Measurements from ENCODE around the gene ADGB. TPM values are rescaled to one million over a fixed set of nuclear protein-coding genes. Genes with fewer than 3 reads are reported as not detected.

ADGB gene
- total and polyA plus RNA-seq, 2 donors, result 0.18 to 0.24 TPM

- DNase-seq (ENCODE audit: low read depth in 6 of 9, low spot score in 9 of 9), result no peak
- Histone ChIP-seq H3K9me3 (ENCODE audit: control insufficient read depth in 2 of 2, insufficient read depth in 1 of 2, low read length in 1 of 2) (no peaks in the 10 kb centered on the region), H3K4me1 (ENCODE audit: control insufficient read depth in 2 of 2, insufficient read depth in 2 of 2, low read length in 2 of 2) (peaks cover 0 to 6% of the 10 kb centered on the region in 2 donors), H3K27ac (ENCODE audit: low read depth in 1 of 2, low read length in 1 of 2) (no peak overlapping the region), H3K4me3 (ENCODE audit: low read length in 2 of 2) (no peak overlapping the region), H3K36me3 (ENCODE audit: control insufficient read depth in 2 of 2, insufficient read depth in 2 of 2, low read length in 1 of 2) (no peaks in the 10 kb centered on the region), H3K27me3 (ENCODE audit: control insufficient read depth in 2 of 2, insufficient read depth in 1 of 2, low read length in 1 of 2) (no peaks in the 10 kb centered on the region)
- 82% methylated on average over 5 of the region's 5 CpGs for WGBS
Measured at GRCh38 chr6:146857980-146858347, 259.2 kb downstream of the ADGB start.

GRCh38 chr6:146859206-146859605, 260.4 kb downstream of the ADGB start:
- Histone ChIP-seq H3K4me1 (ENCODE audit: control insufficient read depth in 2 of 2, insufficient read depth in 2 of 2, low read length in 2 of 2) (peaks cover 0 to 6% of the 10 kb centered on the region in 2 donors), H3K4me3 (ENCODE audit: low read length in 2 of 2) (no peak overlapping the region)
- over 99% methylated on average over 4 of the region's 4 CpGs for WGBS

GRCh38 chr6:146859795-146860495, 261.2 kb downstream of the ADGB start:
- no peak for DNase-seq (ENCODE audit: low read depth in 6 of 9, low spot score in 9 of 9)
- no peaks in the 10 kb centered on the region for H3K9me3 ChIP-seq (ENCODE audit: control insufficient read depth in 2 of 2, insufficient read depth in 1 of 2, low read length in 1 of 2)
- no peaks in the 10 kb centered on the region for H3K27me3 ChIP-seq (ENCODE audit: control insufficient read depth in 2 of 2, insufficient read depth in 1 of 2, low read length in 1 of 2)
- no peak overlapping the region for H3K27ac ChIP-seq (ENCODE audit: low read depth in 1 of 2, low read length in 1 of 2)
- peaks cover 0 to 6% of the 10 kb centered on the region in 2 donors for H3K4me1 ChIP-seq (ENCODE audit: control insufficient read depth in 2 of 2, insufficient read depth in 2 of 2, low read length in 2 of 2)
- 84% methylated on average over 3 of the region's 3 CpGs for WGBS
- no peaks in the 10 kb centered on the region for H3K36me3 ChIP-seq (ENCODE audit: control insufficient read depth in 2 of 2, insufficient read depth in 2 of 2, low read length in 1 of 2)
- no peak overlapping the region for H3K4me3 ChIP-seq (ENCODE audit: low read length in 2 of 2)

More at GRCh38 chr6:146859206-146859605, 260.4 kb downstream of the ADGB start:
- Histone ChIP-seq H3K27me3 (ENCODE audit: control insufficient read depth in 2 of 2, insufficient read depth in 1 of 2, low read length in 1 of 2) (no peaks in the 10 kb centered on the region), H3K27ac (ENCODE audit: low read depth in 1 of 2, low read length in 1 of 2) (no peak overlapping the region), H3K9me3 (ENCODE audit: control insufficient read depth in 2 of 2, insufficient read depth in 1 of 2, low read length in 1 of 2) (no peaks in the 10 kb centered on the region), H3K36me3 (ENCODE audit: control insufficient read depth in 2 of 2, insufficient read depth in 2 of 2, low read length in 1 of 2) (no peaks in the 10 kb centered on the region)
- DNase-seq (ENCODE audit: low read depth in 6 of 9, low spot score in 9 of 9), result no peak

GRCh38 chr6:146860583-146860982, 261.8 kb downstream of the ADGB start:
- 94% methylated on average over 2 of the region's 2 CpGs for WGBS
- H3K4me3 ChIP-seq (ENCODE audit: low read length in 2 of 2), result no peak overlapping the region
- H3K9me3 ChIP-seq (ENCODE audit: control insufficient read depth in 2 of 2, insufficient read depth in 1 of 2, low read length in 1 of 2), result no peaks in the 10 kb centered on the region
- H3K27ac ChIP-seq (ENCODE audit: low read depth in 1 of 2, low read length in 1 of 2), result no peak overlapping the region
- no peaks in the 10 kb centered on the region for H3K27me3 ChIP-seq (ENCODE audit: control insufficient read depth in 2 of 2, insufficient read depth in 1 of 2, low read length in 1 of 2)
- H3K4me1 ChIP-seq (ENCODE audit: control insufficient read depth in 2 of 2, insufficient read depth in 2 of 2, low read length in 2 of 2), result peaks cover 0 to 6% of the 10 kb centered on the region in 2 donors
- DNase-seq (ENCODE audit: low read depth in 6 of 9, low spot score in 9 of 9), result no peak
- no peaks in the 10 kb centered on the region for H3K36me3 ChIP-seq (ENCODE audit: control insufficient read depth in 2 of 2, insufficient read depth in 2 of 2, low read length in 1 of 2)

- H3K27me3 ChIP-seq (ENCODE audit: control insufficient read depth in 2 of 2, insufficient read depth in 1 of 2, low read length in 1 of 2), result no peaks in the 10 kb centered on the region
- H3K4me3 ChIP-seq (ENCODE audit: low read length in 2 of 2), result no peak overlapping the region
- H3K27ac ChIP-seq (ENCODE audit: low read depth in 1 of 2, low read length in 1 of 2), result no peak overlapping the region
- no peaks in the 10 kb centered on the region for H3K9me3 ChIP-seq (ENCODE audit: control insufficient read depth in 2 of 2, insufficient read depth in 1 of 2, low read length in 1 of 2)
- DNase-seq (ENCODE audit: low read depth in 6 of 9, low spot score in 9 of 9), result no peak
- 96% methylated on average over 3 of the region's 3 CpGs for WGBS
- peaks cover 0 to 6% of the 10 kb centered on the region in 2 donors for H3K4me1 ChIP-seq (ENCODE audit: control insufficient read depth in 2 of 2, insufficient read depth in 2 of 2, low read length in 2 of 2)
- no peaks in the 10 kb centered on the region for H3K36me3 ChIP-seq (ENCODE audit: control insufficient read depth in 2 of 2, insufficient read depth in 2 of 2, low read length in 1 of 2)
Measured at GRCh38 chr6:146861029-146861563, 262.3 kb downstream of the ADGB start.

- H3K27me3 ChIP-seq (ENCODE audit: control insufficient read depth in 2 of 2, insufficient read depth in 1 of 2, low read length in 1 of 2), result no peaks in the 10 kb centered on the region
- DNase-seq (ENCODE audit: low read depth in 6 of 9, low spot score in 9 of 9), result no peak
- H3K9me3 ChIP-seq (ENCODE audit: control insufficient read depth in 2 of 2, insufficient read depth in 1 of 2, low read length in 1 of 2), result no peaks in the 10 kb centered on the region
- H3K27ac ChIP-seq (ENCODE audit: low read depth in 1 of 2, low read length in 1 of 2), result no peak overlapping the region
- no peaks in the 10 kb centered on the region for H3K36me3 ChIP-seq (ENCODE audit: control insufficient read depth in 2 of 2, insufficient read depth in 2 of 2, low read length in 1 of 2)
- 97% methylated on average over 3 of the region's 3 CpGs for WGBS
- H3K4me3 ChIP-seq (ENCODE audit: low read length in 2 of 2), result no peak overlapping the region
- H3K4me1 ChIP-seq (ENCODE audit: control insufficient read depth in 2 of 2, insufficient read depth in 2 of 2, low read length in 2 of 2), result peaks cover 0 to 6% of the 10 kb centered on the region in 2 donors
Measured at GRCh38 chr6:146861716-146862115, 262.9 kb downstream of the ADGB start.

- H3K36me3 ChIP-seq (ENCODE audit: control insufficient read depth in 2 of 2, insufficient read depth in 2 of 2, low read length in 1 of 2), result no peaks in the 10 kb centered on the region
- 98% methylated on average over 4 of the region's 4 CpGs for WGBS
- H3K4me1 ChIP-seq (ENCODE audit: control insufficient read depth in 2 of 2, insufficient read depth in 2 of 2, low read length in 2 of 2), result peaks cover 0 to 6% of the 10 kb centered on the region in 2 donors
- no peaks in the 10 kb centered on the region for H3K9me3 ChIP-seq (ENCODE audit: control insufficient read depth in 2 of 2, insufficient read depth in 1 of 2, low read length in 1 of 2)
- H3K4me3 ChIP-seq (ENCODE audit: low read length in 2 of 2), result no peak overlapping the region
- no peak overlapping the region for H3K27ac ChIP-seq (ENCODE audit: low read depth in 1 of 2, low read length in 1 of 2)
- H3K27me3 ChIP-seq (ENCODE audit: control insufficient read depth in 2 of 2, insufficient read depth in 1 of 2, low read length in 1 of 2), result no peaks in the 10 kb centered on the region
- DNase-seq (ENCODE audit: low read depth in 6 of 9, low spot score in 9 of 9), result no peak
Measured at GRCh38 chr6:146862508-146862919, 263.7 kb downstream of the ADGB start.

- no peak overlapping the region for H3K27ac ChIP-seq (ENCODE audit: low read depth in 1 of 2, low read length in 1 of 2)
- H3K4me3 ChIP-seq (ENCODE audit: low read length in 2 of 2), result no peak overlapping the region
- WGBS, result 84% methylated on average over 4 of the region's 4 CpGs
- H3K36me3 ChIP-seq (ENCODE audit: control insufficient read depth in 2 of 2, insufficient read depth in 2 of 2, low read length in 1 of 2), result no peaks in the 10 kb centered on the region
- no peaks in the 10 kb centered on the region for H3K27me3 ChIP-seq (ENCODE audit: control insufficient read depth in 2 of 2, insufficient read depth in 1 of 2, low read length in 1 of 2)
- no peaks in the 10 kb centered on the region for H3K9me3 ChIP-seq (ENCODE audit: control insufficient read depth in 2 of 2, insufficient read depth in 1 of 2, low read length in 1 of 2)
- no peaks in the 10 kb centered on the region for H3K4me1 ChIP-seq (ENCODE audit: control insufficient read depth in 2 of 2, insufficient read depth in 2 of 2, low read length in 2 of 2)
- no peak for DNase-seq (ENCODE audit: low read depth in 6 of 9, low spot score in 9 of 9)
Measured at GRCh38 chr6:146864300-146864699, 265.5 kb downstream of the ADGB start.

- WGBS, result 89% methylated on average over 2 of the region's 2 CpGs
Measured at GRCh38 chr6:146864885-146865284, 266.1 kb downstream of the ADGB start.

More at GRCh38 chr6:146864885-146865284, 266.1 kb downstream of the ADGB start:
- DNase-seq (ENCODE audit: low read depth in 6 of 9, low spot score in 9 of 9), result no peak
- Histone ChIP-seq H3K27me3 (ENCODE audit: control insufficient read depth in 2 of 2, insufficient read depth in 1 of 2, low read length in 1 of 2) (no peaks in the 10 kb centered on the region), H3K36me3 (ENCODE audit: control insufficient read depth in 2 of 2, insufficient read depth in 2 of 2, low read length in 1 of 2) (no peaks in the 10 kb centered on the region), H3K4me3 (ENCODE audit: low read length in 2 of 2) (no peak overlapping the region), H3K4me1 (ENCODE audit: control insufficient read depth in 2 of 2, insufficient read depth in 2 of 2, low read length in 2 of 2) (no peaks in the 10 kb centered on the region), H3K27ac (ENCODE audit: low read depth in 1 of 2, low read length in 1 of 2) (no peak overlapping the region), H3K9me3 (ENCODE audit: control insufficient read depth in 2 of 2, insufficient read depth in 1 of 2, low read length in 1 of 2) (no peaks in the 10 kb centered on the region)

Data from thymus (tissue), 11 donors.